Left lobe of liver (tissue), 2 donors: ENCODE results near the gene NPIPB4. TPM values are rescaled to one million over a fixed set of nuclear protein-coding genes. Genes with fewer than 3 reads are reported as not detected.
A peak's percentile ranks its signal among the peaks of the same experiment; 100 is the strongest.
"Not testable (repeated sequence)": the region's sequence is repeated elsewhere in the genome, so short reads cannot be mapped to it uniquely, and the experiment has no call there.

Experiments used
- ATAC-seq: fragments of 200-7000 bp; cut with Tn5 transposase; one replicate; pipeline ENCODE4 v1.9.1; 2020; ENCODE audit warnings: mild to moderate bottlenecking, moderate library complexity
- DNase-seq: peaks from one replicate; pipeline ENCODE4 v3.0.0-alpha.2; 2020; ENCODE audit warnings: low spot score
- total RNA-seq: library from RNA; stranded (reverse); gene quantifications from one replicate; pipeline ENCODE4 v1.2.1, GENCODE V29; 2021
- donor health status: DM: no; HTN: no; CAD: no; lungs with moderate emphysema.
- donor health status: DM: no; HTN: yes; CAD: no.

Gene NPIPB4
- 58.3 TPM for total RNA-seq

- not testable (repeated sequence) for DNase-seq, ATAC-seq
These were observed at the start of gene NPIPB4 for GRCh38 chr16:21857656-21858055. Gene NPIPB4, minus strand, starts transcription at chr16:21857756. Its CDS starts 378 bp downstream, at chr16:21857378.

GRCh38 chr16:21898998-21899397 is 41.4 kb upstream of the NPIPB4 start:
- not testable (repeated sequence) for DNase-seq, ATAC-seq

- not testable (repeated sequence) for DNase-seq, ATAC-seq
These were observed 24.4 kb upstream of the NPIPB4 start for GRCh38 chr16:21881988-21882387.

GRCh38 chr16:21837186-21837585 is 20.4 kb downstream of the NPIPB4 start:
- not testable (repeated sequence) for ATAC-seq, DNase-seq

- DNase-seq, ATAC-seq: not testable (repeated sequence)
These were observed 21.2 kb downstream of the NPIPB4 start for GRCh38 chr16:21836334-21836733.

DNA sequence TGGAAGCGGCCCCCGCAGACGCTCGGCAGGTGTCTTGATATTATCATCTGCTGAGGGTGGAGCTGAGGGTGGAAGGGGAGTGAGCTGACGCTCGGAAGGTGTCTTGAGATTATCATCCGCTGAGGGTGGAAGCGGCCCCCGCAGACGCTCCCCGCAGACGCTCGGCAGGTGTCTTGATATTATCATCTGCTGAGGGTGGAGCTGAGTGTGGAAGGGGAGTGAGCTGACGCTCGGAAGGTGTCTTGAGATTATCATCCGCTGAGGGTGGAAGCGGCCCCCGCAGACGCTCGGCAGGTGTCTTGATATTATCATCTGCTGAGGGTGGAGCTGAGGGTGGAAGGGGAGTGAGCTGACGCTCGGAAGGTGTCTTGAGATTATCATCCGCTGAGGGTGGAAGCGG is 21.8 kb downstream of the NPIPB4 start:
- ATAC-seq, DNase-seq: not testable (repeated sequence)

DNA sequence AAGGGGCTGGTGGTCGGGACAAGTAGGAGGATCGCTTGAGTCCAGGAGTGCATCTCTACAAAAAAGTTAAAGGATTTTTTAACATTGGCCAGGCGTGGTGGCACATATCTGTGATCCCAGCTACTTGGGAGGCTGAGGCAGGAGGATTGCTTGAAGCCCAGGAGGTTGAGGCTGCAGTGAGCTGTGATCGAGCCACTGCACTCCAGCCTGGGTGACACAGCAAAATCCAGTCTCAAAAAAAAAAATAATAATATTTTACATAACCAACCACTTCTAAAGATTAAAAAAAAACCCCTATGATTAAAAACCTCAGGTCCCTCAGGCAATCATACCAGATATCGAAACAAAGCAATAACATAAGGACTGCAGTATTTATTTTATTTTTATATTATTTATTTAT is 23.3 kb downstream of the NPIPB4 start:
- DNase-seq, ATAC-seq: not testable (repeated sequence)

DNA sequence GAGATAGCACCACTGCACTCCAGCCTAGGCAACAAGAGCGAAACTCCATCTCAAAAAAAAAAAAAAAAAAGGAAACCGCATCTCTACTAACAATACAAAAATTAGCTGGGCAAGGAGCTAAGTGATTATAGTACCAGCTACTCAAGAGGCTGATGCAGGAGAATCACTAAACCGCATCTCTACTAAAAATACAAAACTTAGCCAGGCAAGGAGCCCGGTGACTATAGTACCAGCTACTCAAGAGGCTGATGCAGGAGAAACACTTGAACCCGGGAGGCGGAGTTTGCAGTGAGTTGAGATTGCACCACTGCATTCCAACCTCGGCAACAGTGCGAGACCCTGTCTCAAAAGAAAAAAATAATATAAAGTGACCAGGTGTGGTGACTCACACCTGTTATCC is 27.6 kb downstream of the NPIPB4 start:
- DNase-seq, ATAC-seq: not testable (repeated sequence)

DNA sequence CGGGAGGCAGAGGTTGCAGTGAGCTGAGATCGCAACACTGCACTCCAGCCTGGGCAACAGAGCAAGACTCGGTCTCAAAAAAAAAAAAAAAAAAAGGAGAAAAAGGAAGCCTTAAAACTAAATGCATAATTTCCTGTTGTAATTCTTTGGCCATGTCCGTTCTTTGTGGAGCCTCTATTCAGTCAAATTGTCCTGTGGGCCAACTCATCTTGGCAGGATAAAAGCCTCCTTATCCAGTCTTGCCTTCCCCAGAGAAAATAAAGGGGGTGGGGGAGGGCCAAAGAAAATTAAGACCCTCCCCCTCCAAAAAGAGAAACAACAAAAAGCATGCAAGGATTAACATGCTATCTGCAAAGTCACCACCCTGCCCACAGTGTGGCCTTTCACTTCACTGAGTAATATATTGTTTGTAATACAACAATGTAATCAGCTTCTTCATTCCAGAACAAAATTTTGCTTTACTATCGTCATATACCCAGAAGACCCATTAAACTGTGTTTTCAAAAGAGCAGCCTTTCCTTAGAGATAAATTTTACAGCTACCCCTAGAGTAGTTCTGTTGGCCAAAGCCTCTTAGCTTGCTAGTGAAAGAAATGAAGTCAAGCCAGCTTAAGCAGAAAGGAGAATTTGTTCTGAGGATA is 31.4 kb downstream of the NPIPB4 start:
- ATAC-seq, DNase-seq: not testable (repeated sequence)

- not testable (repeated sequence) for DNase-seq, ATAC-seq
These were observed 32.0 kb downstream of the NPIPB4 start for GRCh38 chr16:21825526-21825925.

GRCh38 chr16:21823258-21823657 is 34.3 kb downstream of the NPIPB4 start:
- not testable (repeated sequence) for ATAC-seq, DNase-seq

GRCh38 chr16:21820908-21821465 is 36.6 kb downstream of the NPIPB4 start:
- not testable (repeated sequence) for ATAC-seq, DNase-seq

GRCh38 chr16:21820028-21820907 is 37.3 kb downstream of the NPIPB4 start:
- ATAC-seq (peak; percentile 93), DNase-seq (peak; percentile 76)

DNA sequence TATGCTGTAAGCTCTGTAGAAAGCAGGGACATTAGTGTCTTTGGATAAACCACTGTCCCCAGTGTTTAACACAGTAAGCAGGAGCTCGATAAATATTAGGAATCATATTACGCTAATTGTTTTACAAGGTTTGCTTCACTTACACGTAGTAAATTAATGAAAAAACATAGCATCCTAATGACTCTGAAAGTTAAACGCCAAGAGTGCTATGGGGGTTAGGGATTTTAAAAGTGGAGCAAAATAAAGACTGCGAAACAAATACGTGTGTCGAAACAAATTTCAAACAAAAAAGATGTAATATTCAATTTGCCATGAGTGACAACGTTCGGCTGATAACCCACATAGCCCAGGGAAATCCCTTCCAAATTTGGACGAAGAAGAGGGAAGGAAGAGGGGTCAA is 37.9 kb downstream of the NPIPB4 start:
- DNase-seq, ATAC-seq: not testable (repeated sequence)

DNA sequence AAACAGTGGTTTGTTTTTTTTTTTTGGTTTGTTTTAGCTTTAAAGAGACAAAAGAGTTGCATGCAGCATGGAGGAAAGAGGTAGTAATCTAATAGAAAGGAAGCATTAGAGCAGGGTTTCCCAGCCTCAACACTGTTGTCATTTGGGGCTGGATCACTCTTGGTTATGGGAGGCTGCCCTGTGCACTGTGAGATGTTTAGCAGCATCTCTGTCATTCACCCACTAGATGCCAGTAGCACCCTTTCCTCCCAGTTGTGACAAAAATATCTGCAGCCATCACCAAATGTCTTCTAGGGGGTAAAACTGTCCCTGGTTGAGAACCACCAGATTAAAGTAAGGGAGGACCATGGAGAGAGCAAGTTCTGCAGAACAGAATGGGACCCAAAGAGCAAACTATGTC is 40.5 kb downstream of the NPIPB4 start:
- peak; percentile 34 for ATAC-seq

DNA sequence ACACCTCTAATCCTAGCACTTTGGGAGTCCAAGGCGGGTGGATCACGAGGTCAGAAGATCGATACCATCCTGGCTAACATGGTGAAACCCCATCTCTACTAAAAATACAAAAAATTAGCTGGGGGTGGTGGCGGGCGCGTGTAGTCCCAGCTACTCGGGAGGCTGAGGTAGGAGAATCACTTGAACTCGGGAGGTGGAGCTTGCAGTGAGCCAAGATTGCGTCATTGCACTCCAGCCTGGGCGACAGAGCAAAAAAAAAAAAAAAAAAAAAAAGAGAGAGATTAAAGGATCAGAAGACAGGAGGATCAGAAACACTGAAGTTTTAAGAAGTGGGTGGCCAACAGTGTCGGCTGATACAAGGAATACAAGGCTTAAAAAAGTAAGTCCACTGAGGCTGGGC is 41.9 kb downstream of the NPIPB4 start:
- not testable (repeated sequence) for ATAC-seq, DNase-seq

More for the DNA sequence above, 40.5 kb downstream of the NPIPB4 start:
- not testable (repeated sequence) for DNase-seq

GRCh38 chr16:21802375-21802663 is 55.2 kb downstream of the NPIPB4 start:
- DNase-seq, ATAC-seq: not testable (repeated sequence)

DNA sequence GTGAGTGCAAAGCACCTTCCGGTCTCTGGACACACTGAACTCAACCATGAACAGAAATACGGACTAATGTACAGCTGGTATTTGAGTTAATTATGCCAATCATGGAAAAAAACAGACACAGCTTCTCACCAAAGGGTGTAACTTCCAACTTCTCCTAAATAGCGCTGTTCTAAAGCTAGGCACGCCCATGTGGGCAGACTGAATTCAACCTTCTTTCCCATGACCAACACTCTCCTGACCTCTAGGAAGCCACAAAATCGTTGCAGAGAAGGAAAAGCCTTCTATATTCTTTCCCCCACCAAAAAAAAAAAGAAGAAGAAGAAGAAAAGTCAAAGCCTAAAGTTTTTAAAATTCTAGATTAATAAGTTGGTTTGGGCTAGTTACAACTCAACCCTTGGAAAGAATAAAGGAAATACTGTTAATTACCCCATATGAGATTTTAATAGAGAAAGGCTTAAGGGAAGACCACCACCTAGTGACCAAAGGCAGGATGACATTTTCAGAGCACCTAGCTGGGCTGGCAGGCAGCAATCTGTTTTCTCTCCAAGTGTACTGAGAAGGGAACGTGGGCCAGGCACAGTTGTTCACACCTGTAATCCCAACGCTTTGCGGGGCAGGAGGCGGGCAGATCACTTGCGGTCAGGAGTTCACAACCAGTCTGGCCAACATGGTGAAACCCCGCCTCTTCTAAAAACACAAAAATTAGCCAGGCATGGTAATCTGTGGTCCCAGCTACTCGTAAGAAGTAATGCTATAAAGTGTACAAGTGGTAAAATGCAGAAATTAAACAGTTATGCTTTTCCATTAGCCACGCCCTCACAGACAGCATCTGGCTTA is 55.8 kb downstream of the NPIPB4 start:
- ATAC-seq: peak; percentile 96
- DNase-seq: not testable (repeated sequence)

DNA sequence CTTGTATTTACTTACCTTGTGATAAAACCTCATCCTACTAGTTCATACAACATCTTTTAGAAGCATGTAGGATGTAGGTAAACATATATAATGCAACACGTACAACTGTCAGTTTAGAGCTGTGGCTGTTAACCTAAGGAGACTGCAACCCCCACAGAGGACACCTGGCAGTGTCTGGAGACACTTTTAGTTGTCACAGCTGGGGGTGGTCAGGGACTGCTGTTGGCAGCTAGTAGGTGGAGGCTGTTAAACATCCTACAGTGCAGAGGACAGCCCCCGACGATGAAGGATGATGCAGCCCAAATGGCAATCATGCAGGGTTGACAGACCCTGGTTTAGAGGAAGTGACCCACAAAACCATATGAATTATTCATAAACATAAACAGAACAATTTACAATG is 59.0 kb downstream of the NPIPB4 start:
- not testable (repeated sequence) for DNase-seq, ATAC-seq

GRCh38 chr16:21793310-21793709 is 64.2 kb downstream of the NPIPB4 start:
- not testable (repeated sequence) for DNase-seq
- peak; percentile 56 for ATAC-seq
